Measurements from ENCODE around the gene HOXB3. TPM values are rescaled to one million over a fixed set of nuclear protein-coding genes. Genes with fewer than 3 reads are reported as not detected.
A peak's percentile ranks its signal among the peaks of the same experiment; 100 is the strongest.

The HOXB3 gene
- total and polyA plus RNA-seq, 12 donors, result 0.24 to 5.9 (median 1.1) TPM

DNA sequence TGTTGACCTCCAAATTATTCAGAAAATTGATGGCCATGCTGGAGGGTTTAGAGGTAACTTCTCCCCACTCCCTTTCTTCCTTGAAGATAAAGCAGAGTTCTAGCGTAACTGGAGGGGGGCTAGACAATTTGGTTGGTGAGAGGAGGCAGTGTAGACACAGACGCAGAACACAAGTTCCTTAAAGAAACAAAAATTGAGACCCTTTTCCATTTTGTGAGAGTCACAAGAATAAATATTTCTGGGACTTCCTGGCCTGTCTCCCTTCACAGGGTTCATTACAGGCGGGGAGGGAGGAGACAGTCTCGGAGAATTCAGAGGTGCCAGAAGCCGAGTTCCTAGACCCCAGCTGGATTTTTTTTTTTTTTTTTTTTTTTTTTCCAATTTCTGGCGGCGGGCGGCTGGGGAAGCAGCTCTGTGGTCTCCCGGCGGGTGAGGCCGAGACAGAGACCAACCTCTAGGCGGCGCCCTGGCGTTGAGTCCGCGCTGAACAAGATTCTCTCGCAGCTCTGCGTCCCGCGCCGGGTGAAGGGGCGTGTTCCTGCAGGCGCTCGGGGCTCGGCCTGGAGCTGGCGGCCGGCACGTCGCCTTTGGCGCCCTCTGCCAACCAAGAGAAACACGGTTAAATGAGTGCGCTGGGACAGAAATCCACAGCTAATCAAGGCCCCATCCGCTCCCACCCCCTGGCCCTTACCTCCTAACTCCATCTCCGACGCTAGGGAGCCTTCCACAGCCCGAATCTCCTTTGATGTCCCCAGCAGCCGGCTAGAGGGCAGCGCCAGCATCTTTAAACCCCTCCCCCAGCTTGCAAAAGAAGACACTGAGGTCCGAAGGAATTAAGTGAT, 46.4 kb upstream of the HOXB3 start:
- Histone ChIP-seq H3K4me1 (peaks cover 0 to 14% (median 3%) of the 10 kb centered on the region in 9 donors), H3K9me3 (no peaks in the 10 kb centered on the region), H3K27me3 (peaks cover 50 to 100% (median 100%) of the 10 kb centered on the region in 7 donors), H3K4me3 (no peak overlapping the region), H3K36me3 (no peaks in the 10 kb centered on the region), H3K27ac (no peak overlapping the region)
- ATAC-seq (peak in 7 of 8 donors; percentile 42 to 68 (median 49)), DNase-seq (peak in 1 of 2 donors; percentile 52)
- 3 to 4% methylated on average over 38 to 39 of the region's 39 CpGs for WGBS, 2 donors
- intact Hi-C loops (cut with DNase I), result no loop called here
- TF ChIP-seq, protein P1, sequence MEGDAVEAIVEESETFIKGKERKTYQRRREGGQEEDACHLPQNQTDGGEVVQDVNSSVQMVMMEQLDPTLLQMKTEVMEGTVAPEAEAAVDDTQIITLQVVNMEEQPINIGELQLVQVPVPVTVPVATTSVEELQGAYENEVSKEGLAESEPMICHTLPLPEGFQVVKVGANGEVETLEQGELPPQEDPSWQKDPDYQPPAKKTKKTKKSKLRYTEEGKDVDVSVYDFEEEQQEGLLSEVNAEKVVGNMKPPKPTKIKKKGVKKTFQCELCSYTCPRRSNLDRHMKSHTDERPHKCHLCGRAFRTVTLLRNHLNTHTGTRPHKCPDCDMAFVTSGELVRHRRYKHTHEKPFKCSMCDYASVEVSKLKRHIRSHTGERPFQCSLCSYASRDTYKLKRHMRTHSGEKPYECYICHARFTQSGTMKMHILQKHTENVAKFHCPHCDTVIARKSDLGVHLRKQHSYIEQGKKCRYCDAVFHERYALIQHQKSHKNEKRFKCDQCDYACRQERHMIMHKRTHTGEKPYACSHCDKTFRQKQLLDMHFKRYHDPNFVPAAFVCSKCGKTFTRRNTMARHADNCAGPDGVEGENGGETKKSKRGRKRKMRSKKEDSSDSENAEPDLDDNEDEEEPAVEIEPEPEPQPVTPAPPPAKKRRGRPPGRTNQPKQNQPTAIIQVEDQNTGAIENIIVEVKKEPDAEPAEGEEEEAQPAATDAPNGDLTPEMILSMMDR (IDR thresholded peaks at IDR 0.05), result peak in 8 of 9 donors; percentile 15 to 57 (median 44)

DNA sequence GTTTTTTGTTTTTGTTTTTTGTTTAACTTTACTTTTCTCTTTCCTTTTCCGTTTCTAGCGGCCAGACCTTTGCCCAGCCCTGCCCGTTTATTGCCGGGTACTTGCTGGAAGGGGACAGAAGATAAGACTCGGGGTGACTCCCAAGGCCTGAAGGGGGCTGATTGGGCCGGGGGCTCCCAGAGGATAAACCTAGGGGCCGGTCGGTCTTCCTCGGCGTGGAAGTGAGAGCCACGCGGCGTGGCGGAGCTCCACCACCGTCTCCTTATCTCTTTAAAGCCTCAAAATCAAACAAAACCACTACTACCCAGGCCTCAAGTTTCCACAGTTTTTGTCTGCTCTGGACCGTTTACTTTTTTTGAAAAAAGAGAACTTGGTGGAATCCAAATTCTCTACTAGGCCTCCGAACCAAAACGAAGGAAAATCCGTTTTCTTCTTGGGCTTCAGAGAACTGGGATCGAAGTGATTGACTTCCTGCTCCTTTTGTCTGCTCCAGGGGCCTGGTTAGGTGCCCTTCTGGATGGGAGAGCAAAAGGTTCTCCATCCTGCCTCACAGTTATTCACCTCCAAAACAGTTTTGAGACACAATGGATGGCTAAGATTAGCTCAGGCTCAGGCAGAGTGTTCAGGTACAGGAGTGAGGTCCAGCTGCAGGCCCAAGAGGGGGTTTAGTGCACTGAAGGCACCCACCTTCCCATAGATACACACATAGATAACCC, 44.6 kb upstream of the HOXB3 start:
- TF ChIP-seq, protein P1 (IDR thresholded peaks at IDR 0.05), result no peak
- ATAC-seq (no peak), DNase-seq (no peak)
- 21 to 27% methylated on average over 20 of the region's 20 CpGs for whole genome bisulfite sequencing, 2 donors
- Histone ChIP-seq H3K27me3 (peaks cover 61 to 100% (median 100%) of the 10 kb centered on the region in 7 donors), H3K36me3 (no peaks in the 10 kb centered on the region), H3K4me1 (peaks cover 0 to 14% (median 3%) of the 10 kb centered on the region in 9 donors), H3K27ac (no peak overlapping the region), H3K4me3 (no peak overlapping the region), H3K9me3 (no peaks in the 10 kb centered on the region)
- intact Hi-C loops (cut with DNase I), result no loop called here

DNA sequence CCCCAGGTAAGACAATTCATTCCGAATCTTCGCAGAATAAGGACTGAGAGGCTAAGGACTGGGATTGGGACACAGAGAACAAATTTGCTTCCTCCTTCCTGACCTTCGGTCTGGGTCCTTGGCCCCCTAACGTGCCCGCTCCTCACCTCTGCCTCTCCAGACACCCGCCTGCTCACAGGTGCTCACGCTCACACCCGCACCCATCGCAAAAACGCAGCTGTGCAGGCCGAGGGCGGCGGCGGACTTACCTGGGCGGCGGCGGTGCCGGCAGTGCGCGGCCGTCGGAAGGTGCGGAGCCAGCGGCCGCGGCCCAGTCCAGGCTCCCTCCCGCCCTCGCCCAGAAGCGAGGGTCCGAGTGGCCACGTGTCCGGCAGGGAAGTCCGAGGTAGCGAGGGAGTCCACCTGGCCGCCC, 43.2 kb upstream of the HOXB3 start:
- Histone ChIP-seq H3K27ac (no peak overlapping the region), H3K4me3 (no peak overlapping the region), H3K27me3 (peaks cover 67 to 100% (median 100%) of the 10 kb centered on the region in 7 donors), H3K36me3 (no peaks in the 10 kb centered on the region), H3K4me1 (peaks cover 0 to 14% (median 3%) of the 10 kb centered on the region in 9 donors), H3K9me3 (no peaks in the 10 kb centered on the region)
- intact Hi-C loops (cut with DNase I), result no loop called here
- DNase-seq, result no peak
- TF ChIP-seq, protein P1 (IDR thresholded peaks at IDR 0.05), result no peak
- whole genome bisulfite sequencing, 2 donors, result 9 to 13% methylated on average over 35 of the region's 35 CpGs
- ATAC-seq, result no peak

DNA sequence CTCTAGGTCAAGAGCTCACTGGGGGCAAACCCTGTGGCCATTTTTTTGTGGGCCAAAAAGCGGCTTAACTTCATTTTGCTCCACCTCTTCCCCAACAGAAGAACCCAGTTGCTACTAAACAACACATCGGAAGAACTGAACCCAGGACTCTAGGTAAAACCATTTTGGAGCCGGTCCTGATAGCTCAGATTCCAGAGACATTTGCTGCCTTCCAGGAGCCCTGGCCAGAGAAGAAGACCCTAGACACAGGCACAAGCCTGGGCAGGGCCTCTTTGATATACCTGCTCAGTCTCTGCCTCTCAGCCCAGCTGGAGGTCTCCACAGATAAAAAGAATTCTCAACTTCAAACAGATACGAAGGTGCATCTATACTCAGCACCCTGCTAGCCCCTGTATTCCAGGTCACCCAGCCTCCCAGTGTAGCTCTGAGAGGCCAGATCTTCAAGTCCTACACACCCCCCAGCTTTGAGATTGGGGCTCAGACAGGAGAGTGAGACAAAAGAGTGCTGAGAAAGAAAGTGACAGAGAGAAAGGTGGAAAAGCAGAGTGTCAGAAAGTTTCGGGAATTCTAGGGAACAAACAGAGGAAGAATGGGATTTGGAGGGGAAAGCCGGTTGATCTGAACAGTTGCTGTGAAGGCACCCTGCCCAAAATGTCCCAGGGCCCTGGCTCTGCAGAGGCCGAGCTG, 42.7 kb upstream of the HOXB3 start:
- 15 to 23% methylated on average over 7 of the region's 7 CpGs for WGBS, 2 donors
- DNase-seq, result no peak
- peaks cover 0 to 14% (median 3%) of the 10 kb centered on the region in 9 donors for H3K4me1 ChIP-seq
- no peak for ATAC-seq
- no peaks in the 10 kb centered on the region for H3K36me3 ChIP-seq
- intact Hi-C loops (cut with DNase I), result no loop called here
- H3K9me3 ChIP-seq, result no peaks in the 10 kb centered on the region
- H3K4me3 ChIP-seq, result no peak overlapping the region
- peaks cover 72 to 100% (median 100%) of the 10 kb centered on the region in 7 donors for H3K27me3 ChIP-seq
- TF ChIP-seq, protein P1 (IDR thresholded peaks at IDR 0.05), result no peak
- H3K27ac ChIP-seq, result no peak overlapping the region

Measured in heart right ventricle (tissue), 16 donors.